ENCODE results near the gene ING5.
"Not testable (repeated sequence)": the region's sequence is repeated elsewhere in the genome, so short reads cannot be mapped to it uniquely, and the experiment has no call there.

ING5 gene

DNA sequence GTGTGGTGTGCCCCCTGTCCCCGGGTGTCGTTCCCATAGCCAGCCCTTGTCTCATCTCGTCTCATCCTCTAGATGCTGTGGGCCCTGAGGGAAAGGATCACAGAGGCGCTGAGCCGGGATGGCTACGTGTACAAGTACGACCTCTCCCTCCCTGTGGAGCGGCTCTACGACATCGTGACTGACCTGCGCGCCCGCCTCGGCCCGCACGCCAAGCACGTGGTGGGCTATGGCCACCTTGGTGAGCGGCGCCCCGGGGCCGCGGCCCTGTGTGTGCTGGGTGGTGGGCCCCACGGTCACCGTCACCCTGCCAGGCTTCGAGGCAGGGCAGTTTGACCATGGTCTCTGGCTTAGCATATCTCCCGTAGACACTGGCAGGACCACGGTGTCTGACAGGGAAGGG lies 53.9 kb downstream of the ING5 start:
- in situ Hi-C loops (cut with MboI; ENCODE audit: low sequenced_read_pairs): no loop called here

DNA sequence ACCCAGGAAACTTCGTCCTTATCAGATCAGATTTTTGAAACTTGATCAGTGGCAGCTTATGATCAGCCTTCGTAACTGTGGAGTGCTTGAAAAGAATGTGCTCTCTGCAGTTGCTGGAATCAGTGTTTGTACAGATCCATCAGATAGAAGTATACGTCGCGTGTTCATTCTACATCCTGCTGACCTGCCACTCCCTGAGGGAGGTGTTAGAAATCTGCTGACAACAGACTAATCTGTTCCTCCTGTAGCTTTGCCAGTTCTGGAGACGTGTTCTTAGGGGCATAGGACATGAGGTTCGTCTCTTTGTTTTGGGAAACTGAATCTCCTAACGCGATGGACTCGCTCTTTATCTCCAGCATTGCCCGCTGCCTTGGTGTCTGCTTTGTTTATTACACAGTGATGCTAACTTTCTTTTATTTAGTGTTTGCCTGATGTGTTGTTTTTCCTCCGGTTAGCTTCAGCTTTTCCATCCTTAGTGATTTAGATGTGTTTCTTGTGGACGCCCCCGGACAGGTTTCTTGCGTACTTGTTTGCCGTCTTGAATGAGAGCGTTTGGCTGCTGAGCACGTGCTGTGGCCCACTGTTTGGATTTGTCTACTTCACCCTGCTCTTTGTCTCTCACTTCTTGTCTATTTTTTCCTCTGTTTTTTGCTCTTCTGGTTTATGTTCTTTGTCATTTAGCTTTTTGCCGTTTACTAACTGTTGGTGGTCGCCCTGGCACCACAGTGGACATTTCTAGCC lies 57.4 kb downstream of the ING5 start:
- in situ Hi-C loops (cut with MboI; ENCODE audit: low sequenced_read_pairs): no loop called here

DNA sequence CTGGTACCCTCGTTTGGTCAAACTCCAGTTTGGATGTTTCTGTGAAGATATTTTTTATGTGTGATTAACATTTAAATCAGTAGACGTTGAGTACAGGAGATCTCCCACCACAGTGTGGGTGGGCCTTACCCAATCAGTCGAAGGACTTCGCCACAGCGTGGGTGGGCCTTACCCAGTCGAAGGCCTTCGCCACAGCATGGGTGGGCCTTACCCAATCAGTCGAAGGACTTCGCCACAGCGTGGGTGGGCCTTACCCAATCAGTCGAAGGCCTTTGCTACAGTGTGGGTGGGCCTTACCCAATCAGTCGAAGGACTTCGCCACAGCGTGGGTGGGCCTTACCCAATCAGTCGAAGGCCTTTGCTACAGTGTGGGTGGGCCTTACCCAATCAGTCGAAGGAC lies 58.1 kb downstream of the ING5 start:
- in situ Hi-C loops (cut with MboI; ENCODE audit: low sequenced_read_pairs): not testable (repeated sequence)

DNA sequence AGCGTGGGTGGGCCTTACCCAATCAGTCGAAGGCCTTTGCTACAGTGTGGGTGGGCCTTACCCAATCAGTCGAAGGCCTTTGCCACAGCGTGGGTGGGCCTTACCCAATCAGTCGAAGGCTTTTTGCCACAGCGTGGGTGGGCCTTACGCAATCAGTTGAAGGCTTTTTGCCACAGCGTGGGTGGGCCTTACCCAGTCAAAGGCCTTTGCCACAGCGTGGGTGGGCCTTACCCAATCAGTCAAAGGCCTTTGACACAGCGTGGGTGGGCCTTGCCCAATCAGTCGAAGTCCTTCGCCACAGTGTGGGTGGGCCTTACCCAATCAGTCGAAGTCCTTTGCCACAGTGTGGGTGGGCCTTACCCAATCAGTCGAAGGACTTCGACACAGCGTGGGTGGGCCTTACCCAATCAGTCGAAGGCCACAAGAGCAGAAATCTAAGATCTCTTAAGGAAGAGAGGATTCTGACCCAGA lies 58.5 kb downstream of the ING5 start:
- in situ Hi-C loops (cut with MboI; ENCODE audit: low sequenced_read_pairs): no loop called here

DNA sequence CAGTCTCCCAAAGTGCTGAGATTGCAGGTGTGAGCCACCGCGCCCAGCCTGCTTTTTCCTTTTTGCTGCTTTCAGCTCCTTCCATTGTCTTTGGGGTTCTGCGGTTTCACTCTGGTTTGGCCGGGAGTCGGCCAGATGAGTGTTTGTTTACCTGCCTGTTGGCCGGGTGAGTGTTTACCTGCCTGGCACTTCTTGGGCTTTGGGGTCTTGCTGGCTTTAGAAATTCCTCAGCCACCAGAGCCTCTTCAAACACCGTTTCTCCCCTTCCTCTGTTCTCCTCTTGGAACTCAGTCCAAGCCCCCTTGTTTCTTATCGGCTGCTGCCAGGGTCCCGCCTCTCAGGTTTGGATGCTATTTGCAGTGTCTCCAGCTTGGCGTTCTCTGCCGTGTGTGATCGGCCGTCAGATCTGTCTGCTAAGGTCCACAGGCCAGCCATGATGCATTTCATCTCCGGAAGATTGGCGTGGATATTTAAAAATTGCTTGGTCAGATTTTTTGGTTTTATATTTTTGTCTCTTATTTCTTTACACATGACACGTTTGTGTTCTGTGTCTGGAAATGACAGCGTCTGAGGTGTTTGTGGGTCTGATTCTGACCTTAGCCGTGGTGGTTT lies 60.6 kb downstream of the ING5 start:
- in situ Hi-C loops (cut with MboI; ENCODE audit: low sequenced_read_pairs): no loop called here

DNA sequence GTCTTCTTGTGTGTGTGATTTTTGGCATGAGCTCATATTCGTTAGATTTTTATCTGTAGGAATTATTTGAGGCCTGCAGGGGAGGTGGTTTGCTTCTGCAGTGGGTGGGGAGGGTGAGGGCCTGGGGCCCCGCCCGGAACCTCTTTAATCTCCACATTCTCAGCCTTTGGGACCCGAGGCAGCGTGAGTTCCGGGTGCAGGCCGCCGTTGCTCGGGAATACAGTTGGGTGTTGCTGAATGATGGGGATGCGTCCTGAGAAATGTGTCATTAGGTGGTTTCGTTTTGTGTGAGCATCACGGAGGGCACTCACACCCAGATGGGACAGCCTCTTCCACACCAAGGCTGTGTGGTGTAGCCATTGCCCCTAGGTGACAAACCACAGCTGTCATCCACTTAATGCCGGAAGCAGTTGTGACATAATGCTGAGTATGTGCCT lies 61.1 kb downstream of the ING5 start:
- in situ Hi-C loops (cut with MboI; ENCODE audit: low sequenced_read_pairs): no loop called here

DNA sequence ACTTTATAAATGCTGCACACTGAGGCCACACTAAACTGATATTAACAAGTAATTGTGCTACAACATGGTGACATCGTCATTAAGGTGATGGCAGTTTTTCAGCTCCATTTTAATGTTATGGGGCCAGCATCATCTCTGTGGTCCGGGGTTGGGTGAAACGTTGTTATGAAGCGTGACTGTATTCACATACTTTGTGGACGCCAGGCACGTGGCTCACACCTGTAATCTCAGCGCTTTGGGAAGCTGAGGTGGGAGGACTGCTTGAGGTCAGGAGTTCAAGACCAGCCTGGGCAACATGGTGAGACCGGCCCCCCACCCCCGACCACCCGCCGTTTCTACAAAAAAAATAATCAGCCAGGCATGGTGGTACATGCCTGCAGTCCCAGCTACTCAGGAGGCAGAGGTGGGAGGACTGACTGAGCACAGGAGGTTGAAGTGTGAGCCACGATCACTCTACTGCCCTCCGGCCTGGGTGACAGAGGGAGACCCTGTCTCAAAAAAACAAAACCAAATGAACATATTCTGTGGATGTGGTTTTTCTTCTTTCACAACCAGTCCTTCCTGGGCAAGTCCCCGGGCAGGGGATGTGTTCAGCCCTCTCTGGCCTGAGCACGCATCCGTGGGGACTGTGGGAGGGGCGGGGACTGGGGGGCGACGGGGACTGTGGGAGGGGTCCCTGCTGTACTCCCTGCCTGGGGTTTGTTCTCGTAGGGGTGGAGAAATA lies 61.9 kb downstream of the ING5 start:
- in situ Hi-C loops (cut with MboI; ENCODE audit: low sequenced_read_pairs): no loop called here

DNA sequence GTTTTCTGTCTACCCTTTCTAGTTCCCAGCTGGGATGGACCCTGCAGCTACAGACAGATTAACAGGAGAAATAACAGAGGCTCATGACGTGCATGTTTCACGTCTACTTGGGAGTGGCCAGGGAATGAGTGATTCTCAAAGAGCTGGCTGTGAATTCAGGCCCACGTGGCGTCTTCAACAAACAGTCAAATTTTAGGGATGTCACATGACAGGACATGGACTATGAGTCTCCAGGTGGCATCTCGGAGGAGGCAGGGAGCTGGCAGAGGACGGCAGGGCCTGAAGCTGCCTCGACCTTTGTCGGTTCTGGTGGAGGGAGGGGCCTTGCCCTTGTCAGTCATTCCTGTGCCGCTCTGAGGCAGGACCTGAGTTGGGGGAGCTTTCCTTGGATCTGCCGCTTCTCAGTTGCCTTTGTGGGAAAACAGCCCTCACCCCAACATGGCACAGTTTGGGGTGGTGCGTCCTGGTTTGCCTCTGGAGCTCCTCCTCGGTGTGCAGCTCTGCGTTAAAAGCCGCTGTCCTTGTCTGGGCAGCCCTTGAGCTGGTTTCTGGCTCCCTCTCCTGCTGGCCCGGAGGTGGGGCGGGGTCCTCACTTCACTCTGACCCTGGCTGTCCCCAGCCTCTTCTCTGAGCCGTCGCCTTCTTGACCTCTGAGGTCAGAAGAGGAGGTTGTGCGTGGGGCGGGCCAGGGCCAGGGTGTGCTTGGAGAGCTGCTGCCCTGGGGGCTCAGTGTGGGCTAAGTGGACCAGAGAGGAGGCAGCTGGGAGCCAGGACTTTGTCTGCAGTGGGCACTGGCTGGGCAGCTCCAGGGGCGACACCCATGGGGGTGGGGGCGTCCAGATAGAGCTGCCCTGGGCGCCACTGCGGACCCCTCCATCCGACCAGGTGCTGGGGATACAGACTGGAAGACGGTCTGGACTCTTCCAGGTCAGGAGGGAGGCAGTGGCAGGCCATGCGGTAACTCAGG lies 62.7 kb downstream of the ING5 start:
- in situ Hi-C loops (cut with MboI; ENCODE audit: low sequenced_read_pairs): no loop called here

DNA sequence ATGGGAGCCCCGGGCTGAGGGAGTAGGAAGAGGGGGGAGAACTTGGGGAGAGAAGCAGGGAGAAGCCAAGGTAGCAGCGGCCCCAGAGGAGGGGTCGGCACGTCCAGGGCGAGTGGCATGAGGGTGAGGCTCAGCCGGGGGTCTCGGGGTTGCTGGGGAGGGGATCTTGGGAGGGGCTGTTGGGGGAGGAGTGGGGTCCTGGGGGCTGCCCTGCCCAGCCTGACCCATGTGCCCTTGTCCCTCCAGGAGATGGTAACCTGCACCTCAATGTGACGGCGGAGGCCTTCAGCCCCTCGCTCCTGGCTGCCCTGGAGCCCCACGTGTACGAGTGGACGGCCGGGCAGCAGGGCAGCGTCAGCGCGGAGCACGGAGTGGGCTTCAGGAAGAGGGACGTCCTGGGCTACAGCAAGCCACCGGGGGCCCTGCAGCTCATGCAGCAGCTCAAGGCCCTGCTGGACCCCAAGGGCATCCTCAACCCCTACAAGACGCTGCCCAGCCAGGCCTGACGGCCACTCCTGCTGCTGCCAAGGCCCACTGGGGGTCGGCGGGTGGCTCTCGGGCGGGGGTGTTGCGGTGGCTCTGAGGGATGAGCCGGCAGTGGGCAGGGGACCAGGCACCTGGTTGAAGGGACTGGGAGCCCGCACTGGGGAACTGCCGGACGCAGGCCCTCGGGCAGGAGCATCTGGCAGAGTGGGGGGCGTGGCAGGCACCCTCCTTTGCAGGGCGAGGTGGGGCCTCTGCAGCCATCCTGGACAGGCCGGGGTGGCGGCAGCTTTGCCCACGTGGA lies 65.8 kb downstream of the ING5 start:
- in situ Hi-C loops (cut with MboI; ENCODE audit: low sequenced_read_pairs): no loop called here

DNA sequence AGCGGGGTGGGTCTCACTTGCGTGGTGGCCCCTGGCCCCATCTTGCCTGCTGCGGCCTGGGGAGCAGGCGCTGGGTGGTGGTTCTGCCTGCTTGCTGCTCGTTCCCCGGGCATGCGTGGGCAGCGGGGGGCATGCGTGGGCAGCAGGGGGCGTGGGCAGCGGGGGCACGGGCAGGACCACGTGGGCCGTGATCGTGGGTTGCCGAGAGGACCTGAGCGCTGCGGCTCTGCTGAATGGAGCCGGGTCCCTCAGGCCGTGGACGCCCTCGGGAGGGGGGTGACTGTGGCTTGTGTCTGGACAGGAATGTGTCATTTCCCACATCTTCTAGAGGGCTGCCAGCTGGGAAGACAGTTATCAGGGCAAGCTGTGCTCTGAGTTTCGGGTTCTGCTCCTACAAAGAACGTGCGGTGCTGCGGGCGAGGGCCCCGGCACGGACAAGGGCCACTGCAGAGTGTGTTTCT lies 66.4 kb downstream of the ING5 start:
- in situ Hi-C loops (cut with MboI; ENCODE audit: low sequenced_read_pairs): no loop called here

DNA sequence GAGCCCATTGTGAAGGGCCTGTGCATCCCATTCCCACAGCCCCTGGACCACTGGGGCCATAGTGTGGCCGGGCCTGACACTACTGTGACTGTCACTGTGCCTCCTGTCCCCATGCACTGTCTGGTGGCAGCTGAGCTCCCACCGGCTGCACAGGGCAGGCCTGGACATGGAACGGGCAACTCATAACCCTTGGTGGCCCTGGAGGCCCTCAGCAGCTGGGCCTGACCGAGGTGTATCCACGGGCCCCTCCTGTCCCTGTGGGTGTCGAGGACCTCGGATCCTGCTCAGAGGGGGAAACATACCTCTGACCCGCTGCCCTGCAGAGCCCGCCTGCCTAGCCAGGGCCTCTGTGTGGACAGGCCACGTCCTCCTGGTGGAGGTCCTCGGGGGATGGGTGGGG lies 67.0 kb downstream of the ING5 start:
- in situ Hi-C loops (cut with MboI; ENCODE audit: low sequenced_read_pairs): no loop called here

DNA sequence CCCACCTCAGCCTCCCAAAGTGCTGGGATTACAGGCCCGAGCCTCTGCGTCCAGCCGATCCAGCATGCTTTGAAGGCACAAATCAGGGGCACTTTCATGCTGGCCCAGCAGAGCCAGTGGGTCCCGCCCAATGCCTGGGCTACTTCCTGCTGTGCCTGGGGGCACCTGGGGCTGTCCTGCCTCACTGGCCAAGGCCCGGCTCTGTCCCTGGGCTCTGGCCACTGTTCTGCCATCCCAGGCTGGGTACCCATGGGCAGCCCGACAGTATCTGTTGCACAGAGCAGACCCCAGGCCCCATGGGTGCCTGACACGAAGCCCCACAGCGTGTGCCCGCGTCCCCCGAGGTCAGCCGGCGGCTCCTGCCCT lies 68.0 kb downstream of the ING5 start:
- in situ Hi-C loops (cut with MboI; ENCODE audit: low sequenced_read_pairs): no loop called here

DNA sequence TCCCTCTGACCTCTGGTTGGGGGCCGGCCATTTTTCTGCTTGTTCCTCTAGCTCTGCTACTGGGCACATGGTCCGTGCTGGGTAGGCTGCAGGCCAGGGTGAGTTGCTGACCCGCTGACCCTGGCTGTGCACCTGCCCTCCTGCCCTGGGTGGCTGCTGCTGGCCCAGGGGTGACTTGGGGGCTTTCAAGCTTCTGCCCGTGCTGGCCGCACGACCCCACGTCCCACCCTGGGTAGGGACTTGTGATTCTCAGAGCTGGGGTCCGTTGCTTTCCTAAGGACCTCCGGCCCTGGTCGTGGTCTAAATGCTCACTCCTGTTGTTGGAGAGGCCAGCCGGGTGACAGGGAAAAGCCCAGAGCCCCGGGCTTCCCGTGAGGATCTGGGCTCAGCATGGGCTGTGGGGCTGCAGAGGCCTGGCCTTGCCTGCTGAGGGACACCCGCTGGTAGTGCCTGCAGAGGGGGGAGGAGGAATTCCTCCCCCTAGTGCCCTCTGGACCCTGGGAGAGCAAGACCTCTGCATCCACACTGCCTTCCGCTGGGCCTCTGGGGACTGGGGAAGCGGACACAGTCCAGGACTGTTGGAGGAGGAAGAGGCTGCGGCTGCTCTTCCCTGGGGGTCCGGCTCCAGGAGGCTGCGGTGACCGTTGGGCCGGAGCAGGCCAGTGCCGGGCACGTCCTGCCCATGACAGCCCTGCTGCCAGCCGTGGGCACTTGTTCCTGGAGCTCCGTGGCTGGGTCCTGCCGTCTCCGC lies 68.5 kb downstream of the ING5 start:
- in situ Hi-C loops (cut with MboI; ENCODE audit: low sequenced_read_pairs): no loop called here

DNA sequence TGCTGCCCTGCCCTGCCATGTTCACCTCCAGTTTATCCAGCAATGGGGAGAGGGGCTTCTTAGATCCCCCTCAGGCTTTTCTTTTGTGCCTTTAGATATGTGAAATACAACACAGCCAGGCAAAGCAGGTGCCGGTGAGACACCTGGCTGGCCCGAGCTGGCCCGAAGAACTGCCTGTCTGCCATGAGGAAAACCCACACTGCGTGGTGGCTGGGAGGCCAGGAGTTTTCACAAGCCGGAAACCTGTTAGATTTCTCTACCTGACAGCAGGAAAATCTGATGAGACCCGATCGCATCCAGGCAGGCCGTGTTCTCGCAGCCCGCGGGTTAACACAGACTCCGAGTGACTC lies 69.1 kb downstream of the ING5 start:
- in situ Hi-C loops (cut with MboI; ENCODE audit: low sequenced_read_pairs): no loop called here

DNA sequence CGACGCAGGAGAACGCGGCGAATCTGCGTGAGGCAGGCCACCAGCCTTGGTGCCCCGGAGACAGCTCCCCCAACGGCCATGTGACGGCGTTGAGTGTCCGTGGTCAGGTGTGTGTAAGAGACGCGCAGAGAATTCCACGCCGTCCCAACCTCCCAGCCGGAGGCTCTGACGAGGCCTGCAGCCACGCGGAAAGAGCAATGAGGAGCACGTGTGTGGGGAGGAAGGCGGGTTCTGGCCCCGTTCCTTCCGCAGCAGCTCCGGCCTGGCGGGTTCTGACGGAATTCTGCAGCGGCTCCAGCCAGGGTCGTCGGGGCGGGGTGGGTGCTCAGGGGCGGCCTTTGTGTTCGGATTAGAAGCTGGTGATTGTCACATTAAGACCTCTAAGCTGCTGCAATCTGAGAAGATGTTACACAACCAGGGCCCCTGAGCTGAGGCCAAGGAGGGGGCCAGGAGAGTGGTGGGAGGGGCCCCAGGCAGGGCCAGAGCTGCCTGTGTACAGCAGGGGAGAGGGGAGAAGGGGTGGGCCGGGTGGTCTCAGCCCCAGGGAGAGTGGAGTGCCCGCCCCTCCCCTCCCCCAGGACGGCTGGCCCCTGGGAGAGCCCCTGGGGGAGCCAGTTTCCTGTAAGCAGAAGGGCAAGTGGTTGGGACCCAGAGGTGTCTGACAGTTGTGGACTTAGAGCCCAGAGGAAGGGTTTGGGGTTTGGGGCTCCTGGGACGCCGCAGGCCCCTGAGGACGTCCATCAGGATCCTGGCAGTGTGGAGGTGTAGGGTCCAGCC lies 69.6 kb downstream of the ING5 start:
- in situ Hi-C loops (cut with MboI; ENCODE audit: low sequenced_read_pairs): no loop called here

DNA sequence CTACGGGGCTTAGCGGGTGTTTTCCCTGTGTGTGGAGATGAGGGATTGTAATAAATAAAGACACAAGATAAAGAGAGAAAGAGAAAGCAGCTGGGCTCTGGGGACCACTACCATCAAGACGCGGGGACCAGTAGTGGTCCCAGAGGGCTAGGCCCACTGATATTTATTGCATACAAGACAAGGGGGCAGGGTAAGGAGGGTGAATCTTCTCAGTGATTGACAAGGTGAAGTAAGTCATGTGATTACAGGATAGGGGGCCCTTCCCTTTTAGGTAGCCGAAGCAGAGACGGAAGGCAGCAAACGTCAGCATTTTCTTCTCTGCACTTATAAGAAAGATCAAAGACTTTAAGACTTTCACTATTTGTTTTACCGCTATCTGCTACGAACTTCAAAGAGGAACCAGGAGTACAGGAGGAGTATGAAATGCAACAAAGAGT lies 70.2 kb downstream of the ING5 start:
- in situ Hi-C loops (cut with MboI; ENCODE audit: low sequenced_read_pairs): no loop called here

DNA sequence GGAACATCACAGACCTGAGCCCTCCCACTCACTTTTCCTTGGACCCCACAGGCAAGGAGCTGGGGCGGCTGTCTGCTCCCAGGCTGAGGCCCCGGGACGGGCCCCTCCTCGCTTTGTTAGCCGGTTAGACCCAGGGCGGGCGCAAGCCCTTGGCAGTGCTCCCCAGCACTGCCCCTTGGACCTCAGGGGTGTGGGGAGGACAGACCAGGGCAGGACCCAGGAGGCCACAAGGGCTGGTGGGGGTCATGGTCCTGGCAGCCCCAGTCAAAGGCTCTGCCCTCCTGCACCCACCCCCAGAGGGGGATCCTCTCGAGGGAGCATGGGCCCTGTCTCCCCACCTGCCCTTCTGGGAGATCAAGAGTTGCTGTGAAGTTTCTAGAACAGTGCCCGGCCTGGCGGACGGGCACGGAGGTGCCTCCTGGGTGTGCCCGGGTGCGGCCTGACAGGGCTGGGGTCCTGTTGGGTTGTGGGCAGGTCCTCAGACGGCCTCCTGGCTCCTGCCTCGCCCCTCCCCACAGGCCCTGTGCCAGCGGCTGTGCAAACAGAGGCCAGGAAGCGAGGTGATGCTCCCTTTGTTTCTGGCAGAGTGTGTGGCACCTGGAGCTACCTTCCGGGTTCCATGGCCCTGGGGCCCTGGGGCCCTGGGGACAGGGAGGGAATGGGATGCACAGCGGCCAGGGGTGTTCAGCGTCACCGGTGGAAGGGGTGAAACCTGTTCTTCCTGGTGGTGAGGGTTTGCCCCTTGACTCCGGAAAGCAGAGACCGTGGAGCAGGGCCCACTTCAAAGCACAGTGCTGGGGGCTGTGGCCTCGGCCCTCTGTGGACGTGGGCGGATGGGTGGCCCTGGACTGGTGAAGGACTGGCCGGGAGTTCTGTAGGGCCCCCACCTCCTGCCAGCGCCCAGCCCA lies 71.9 kb downstream of the ING5 start:
- in situ Hi-C loops (cut with MboI; ENCODE audit: low sequenced_read_pairs): no loop called here
